Kidney (tissue), 14 donors: ENCODE results near the gene VSTM4. TPM values are rescaled to one million over a fixed set of nuclear protein-coding genes. Genes with fewer than 3 reads are reported as not detected.

ENCODE experiments used
- DNase-seq, 5 donors: peaks; one replicate each; pipeline ENCODE4 v3.0.0-alpha.2; 2013 to 2020
- FAIRE-seq: peaks from 2 replicates; lab custom pipeline; 2012; peaks lifted over from hg19 to GRCh38; lab: Jason Lieb, UNC
- H3K27ac ChIP-seq, 2 donors: one replicate each; pipeline ENCODE4 v1.7.0; 2013; ENCODE audit warnings: low read depth in 2 of 2, low read length in 2 of 2, inconsistent platforms in 1 of 2
- H3K27me3 ChIP-seq: one replicate; pipeline ENCODE4 v1.7.1; 2013; ENCODE audit warnings: low read length, inconsistent platforms; ENCODE audit not compliant: control insufficient read depth, insufficient read depth
- H3K36me3 ChIP-seq, 3 donors: one replicate each; pipeline versions ENCODE4 v1.7.0 to v1.7.1; 2013; ENCODE audit warnings: low read length in 3 of 3, control low read depth in 1 of 3, inconsistent platforms in 1 of 3; ENCODE audit not compliant: insufficient read depth in 3 of 3, control insufficient read depth in 2 of 3
- H3K4me1 ChIP-seq, 3 donors: one replicate each; pipeline versions ENCODE4 v1.7.0 to v1.7.1; 2013; ENCODE audit warnings: low read length in 3 of 3, inconsistent platforms in 1 of 3, low read depth in 1 of 3; ENCODE audit not compliant: control insufficient read depth in 2 of 3, insufficient read depth in 2 of 3
- H3K4me3 ChIP-seq, 3 donors: one replicate each; pipeline versions ENCODE4 v1.7.0 to v1.8.1; 2013; ENCODE audit warnings: low read length in 3 of 3, control low read depth in 1 of 3, inconsistent platforms in 1 of 3
- H3K9ac ChIP-seq, 3 donors: one replicate each; pipeline versions ENCODE4 v1.7.0 to v1.7.1; 2013; ENCODE audit warnings: low read length in 3 of 3, control low read depth in 1 of 3, inconsistent platforms in 1 of 3
- H3K9me3 ChIP-seq, 3 donors: one replicate each; pipeline versions ENCODE4 v1.7.0 to v1.7.1; 2013; ENCODE audit warnings: low read length in 3 of 3, control low read depth in 1 of 3, inconsistent platforms in 1 of 3; ENCODE audit not compliant: control insufficient read depth in 2 of 3, insufficient read depth in 1 of 3
- CTCF ChIP-seq: IDR thresholded peaks from 3 replicates; pipeline ENCODE4 v1.5.1; 2012; ENCODE audit warnings: mild to moderate bottlenecking, moderate library complexity, borderline replicate concordance; ENCODE audit not compliant: insufficient read depth; ENCODE audit errors: extremely low read depth
- intact Hi-C: fragments of 100-400 bp; cut with DNase I; formaldehyde crosslinking; loops from one replicate; pipeline ENCODE4 v1.11.1; 2022
- polyA plus RNA-seq: library from polyadenylated mRNA; stranded (reverse); fragments of 350-450 nt; fragmentation: Illumina TruSeq; extraction: RNeasy Lipid Tissue Mini Kit (QIAGEN cat#74804); gene quantifications from one replicate; pipeline ENCODE4 v1.2.3, GENCODE V29; 2014; ENCODE audit warnings: low read depth, low replicate concordance; ENCODE audit not compliant: insufficient read depth
- total RNA-seq: library from RNA; stranded (reverse); fragmentation: NEBNext Ultra II Directional; extraction: Animal tissue kit (Norgen Biotek cat#: 25700); gene quantifications from one replicate; pipeline ENCODE4 v1.2.1, GENCODE V29; 2021
- donor health status: control.
- donor health status: control.
- donor health status: control.
- donor health status: control.
- donor health status: control.
- donor health status: DM: yes; HTN: yes; CAD: no.
- donor health status: Normal renal cell carcinoma (clear cell type).

The VSTM4 gene
- total and polyA plus RNA-seq, 2 donors from 2014 or later = 7.4 to 8.5 TPM

GRCh38 chr10:49144058-49144720 is 28.9 kb upstream of the VSTM4 start:
- no peak overlapping the region for H3K9ac ChIP-seq
- peaks cover 0 to 6% (median 0%) of the 10 kb centered on the region in 3 donors for H3K9me3 ChIP-seq
- no peaks in the 10 kb centered on the region for H3K27me3 ChIP-seq
- H3K36me3 ChIP-seq = no peaks in the 10 kb centered on the region
- intact Hi-C loops = no loop called here
- H3K27ac ChIP-seq = no peak overlapping the region
- TF ChIP-seq CTCF = no peak
- H3K4me1 ChIP-seq = peaks cover 0 to 2% (median 0%) of the 10 kb centered on the region in 3 donors
- no peak overlapping the region for H3K4me3 ChIP-seq
- DNase-seq (peak in 1 of 5 donors; percentile 41), FAIRE-seq (no peak)

DNA sequence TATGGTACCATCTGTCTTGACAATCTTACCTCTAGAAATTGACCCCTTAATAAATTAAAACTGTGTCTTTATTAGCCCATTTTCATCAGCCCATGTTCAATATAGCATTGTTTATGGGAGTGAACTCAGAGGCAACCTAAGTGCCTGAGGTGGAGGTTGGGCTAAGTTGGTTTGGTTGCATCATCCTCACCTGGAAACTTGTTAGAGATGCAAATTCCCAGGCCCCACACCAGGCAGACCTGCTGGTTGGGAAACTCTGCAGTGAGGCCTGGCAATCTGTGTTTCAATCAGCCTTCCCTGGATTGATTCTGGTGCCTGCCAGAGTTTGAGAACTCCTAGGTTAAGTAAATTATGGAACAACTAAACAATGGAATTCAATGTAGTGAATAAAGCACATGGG is 27.9 kb upstream of the VSTM4 start:
- intact Hi-C loops = no loop called here
- H3K4me3 ChIP-seq = no peak overlapping the region
- FAIRE-seq (no peak), DNase-seq (no peak)
- no peaks in the 10 kb centered on the region for H3K36me3 ChIP-seq
- H3K27ac ChIP-seq = no peak overlapping the region
- peaks cover 0 to 6% (median 0%) of the 10 kb centered on the region in 3 donors for H3K9me3 ChIP-seq
- TF ChIP-seq CTCF = no peak
- no peak overlapping the region for H3K9ac ChIP-seq
- no peaks in the 10 kb centered on the region for H3K27me3 ChIP-seq
- H3K4me1 ChIP-seq = peaks cover 0 to 3% (median 0%) of the 10 kb centered on the region in 3 donors

- peaks cover 0 to 4% (median 0%) of the 10 kb centered on the region in 3 donors for H3K4me1 ChIP-seq
- no peak for DNase-seq
- H3K9ac ChIP-seq = no peak overlapping the region
- H3K27me3 ChIP-seq = no peaks in the 10 kb centered on the region
- no peak for FAIRE-seq
- intact Hi-C loops = no loop called here
- no peaks in the 10 kb centered on the region for H3K9me3 ChIP-seq
- H3K36me3 ChIP-seq = no peaks in the 10 kb centered on the region
- no peak for TF ChIP-seq CTCF
- no peak overlapping the region for H3K27ac ChIP-seq
- H3K4me3 ChIP-seq = no peak overlapping the region
These were observed 26.4 kb upstream of the VSTM4 start for GRCh38 chr10:49141541-49142332.
